NCI-H82 treated with DMSO at 0.1 percent for 48 hours (cell line): ENCODE results near the gene NPAS3.

ENCODE experiments used
- DNase-seq: peaks from one replicate; lab custom pipeline; 2025; ENCODE audit not compliant: unreplicated experiment; lab: John Stamatoyannopoulos, UW

NPAS3 gene

GRCh38 chr14:33430414-33431035, 491.8 kb downstream of the NPAS3 start:
- DNase-seq, result no peak

GRCh38 chr14:33432407-33433023, 493.8 kb downstream of the NPAS3 start:
- DNase-seq, result no peak

GRCh38 chr14:33433396-33433795, 494.7 kb downstream of the NPAS3 start:
- DNase-seq, result no peak

GRCh38 chr14:33435911-33436689, 497.4 kb downstream of the NPAS3 start:
- DNase-seq, result no peak

GRCh38 chr14:33441633-33442032, 503.0 kb downstream of the NPAS3 start:
- DNase-seq, result no peak

- DNase-seq, result no peak
These were observed 505.5 kb downstream of the NPAS3 start for GRCh38 chr14:33444136-33444535.

- no peak for DNase-seq
These were observed 510.6 kb downstream of the NPAS3 start for GRCh38 chr14:33449268-33449667.

GRCh38 chr14:33449703-33450395, 511.2 kb downstream of the NPAS3 start:
- no peak for DNase-seq

GRCh38 chr14:33450416-33450815, 511.7 kb downstream of the NPAS3 start:
- no peak for DNase-seq

- DNase-seq, result no peak
These were observed 512.5 kb downstream of the NPAS3 start for GRCh38 chr14:33451211-33451610.

- no peak for DNase-seq
These were observed 514.3 kb downstream of the NPAS3 start for GRCh38 chr14:33452995-33453394.

GRCh38 chr14:33454022-33454595, 515.4 kb downstream of the NPAS3 start:
- no peak for DNase-seq

- DNase-seq, result no peak
These were observed 516.0 kb downstream of the NPAS3 start for GRCh38 chr14:33454707-33455106.

- no peak for DNase-seq
These were observed 517.1 kb downstream of the NPAS3 start for GRCh38 chr14:33455654-33456345.

- no peak for DNase-seq
These were observed 518.3 kb downstream of the NPAS3 start for GRCh38 chr14:33457021-33457420.

- no peak for DNase-seq
These were observed 518.9 kb downstream of the NPAS3 start for GRCh38 chr14:33457617-33458016.

GRCh38 chr14:33460164-33460563, 521.5 kb downstream of the NPAS3 start:
- no peak for DNase-seq

GRCh38 chr14:33461036-33461435, 522.4 kb downstream of the NPAS3 start:
- DNase-seq, result no peak

GRCh38 chr14:33463731-33464130, 525.1 kb downstream of the NPAS3 start:
- no peak for DNase-seq

GRCh38 chr14:33464254-33464962, 525.7 kb downstream of the NPAS3 start:
- no peak for DNase-seq
